ENCODE measurements around the gene IFI27L2. TPM values are rescaled to one million over a fixed set of nuclear protein-coding genes. Genes with fewer than 3 reads are reported as not detected.

IFI27L2 gene
- total RNA-seq, 1 experiment from 2014 or later: 28.6 TPM

DNA sequence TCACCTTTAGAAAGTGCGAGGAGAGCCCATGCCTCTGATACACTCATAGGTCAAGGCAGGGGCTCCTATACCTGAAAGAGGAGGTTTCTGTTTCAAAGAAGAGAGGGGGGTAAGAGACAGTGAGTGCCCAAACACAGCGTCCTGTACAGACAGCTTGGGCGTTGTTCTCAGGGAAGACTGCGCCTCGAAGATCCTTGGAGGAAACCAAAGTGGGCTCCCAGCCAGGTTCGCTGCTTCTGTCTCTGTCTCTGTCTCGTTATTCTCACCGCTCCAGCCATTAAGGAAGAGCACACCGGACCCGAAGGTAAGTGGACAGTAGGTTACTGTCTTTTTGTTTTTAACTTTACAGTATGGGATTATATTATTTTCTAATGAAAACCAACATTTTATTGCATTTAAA is 24.7 kb downstream of the IFI27L2 start:
- Histone ChIP-seq H3K27me3 (ENCODE audit: insufficient read depth, low read length) (no peaks in the 10 kb centered on the region), H4K20me1 (ENCODE audit: control insufficient read depth, insufficient read depth, insufficient read length) (no peaks in the 10 kb centered on the region), H3K14ac (ENCODE audit: insufficient read depth, low read length) (no peak overlapping the region), H3K56ac (ENCODE audit: insufficient read length, low read depth, low read length) (no peak overlapping the region), H3K27ac (ENCODE audit: insufficient read length, low read depth, low read length) (no peak overlapping the region), H2BK15ac (ENCODE audit: low read depth, low read length) (no peak overlapping the region), H3K23ac (ENCODE audit: insufficient read length, low read depth, low read length) (no peak overlapping the region), H3K79me2 (ENCODE audit: insufficient read depth, low read length) (no peaks in the 10 kb centered on the region), H3K9me3 (ENCODE audit: control insufficient read depth, low read depth, low read length) (no peaks in the 10 kb centered on the region), H4K5ac (ENCODE audit: insufficient read length, low read depth, low read length) (no peak overlapping the region), H2AK5ac (ENCODE audit: insufficient read length, low read length) (no peak overlapping the region), H3K4me2 (ENCODE audit: insufficient read depth, insufficient read length, low read length) (no peak overlapping the region), H3K18ac (ENCODE audit: insufficient read length, low read depth, low read length) (no peak overlapping the region), H3K4me1 (ENCODE audit: insufficient read depth, low read length) (no peaks in the 10 kb centered on the region), H3K79me1 (ENCODE audit: insufficient read depth, low read depth, low read length, poor library complexity, severe bottlenecking) (no peaks in the 10 kb centered on the region), H3K9ac (ENCODE audit: extremely low read depth, insufficient read length, low read length) (no peak overlapping the region), H2BK12ac (ENCODE audit: insufficient read length, low read depth, low read length) (no peak overlapping the region), H4K8ac (replicated peaks; ENCODE audit: insufficient read length, low read depth, low read length) (no peak overlapping the region), H4K91ac (ENCODE audit: insufficient read length, low read depth, low read length) (no peak overlapping the region), H2AFZ (ENCODE audit: low read length) (no peak overlapping the region), H3K4ac (ENCODE audit: low read depth, low read length) (no peak overlapping the region), H3K23me2 (ENCODE audit: insufficient read length, low read depth, low read length, poor library complexity, severe bottlenecking) (no peaks in the 10 kb centered on the region), H3T11ph (ENCODE audit: low read length) (no peak overlapping the region), H2BK20ac (ENCODE audit: low read depth, low read length, poor library complexity, severe bottlenecking) (no peak overlapping the region), H2BK5ac (ENCODE audit: insufficient read length, low read length) (no peak overlapping the region), H2BK120ac (ENCODE audit: low read depth, low read length, poor library complexity, severe bottlenecking) (no peak overlapping the region)
- TF ChIP-seq, protein P1, sequence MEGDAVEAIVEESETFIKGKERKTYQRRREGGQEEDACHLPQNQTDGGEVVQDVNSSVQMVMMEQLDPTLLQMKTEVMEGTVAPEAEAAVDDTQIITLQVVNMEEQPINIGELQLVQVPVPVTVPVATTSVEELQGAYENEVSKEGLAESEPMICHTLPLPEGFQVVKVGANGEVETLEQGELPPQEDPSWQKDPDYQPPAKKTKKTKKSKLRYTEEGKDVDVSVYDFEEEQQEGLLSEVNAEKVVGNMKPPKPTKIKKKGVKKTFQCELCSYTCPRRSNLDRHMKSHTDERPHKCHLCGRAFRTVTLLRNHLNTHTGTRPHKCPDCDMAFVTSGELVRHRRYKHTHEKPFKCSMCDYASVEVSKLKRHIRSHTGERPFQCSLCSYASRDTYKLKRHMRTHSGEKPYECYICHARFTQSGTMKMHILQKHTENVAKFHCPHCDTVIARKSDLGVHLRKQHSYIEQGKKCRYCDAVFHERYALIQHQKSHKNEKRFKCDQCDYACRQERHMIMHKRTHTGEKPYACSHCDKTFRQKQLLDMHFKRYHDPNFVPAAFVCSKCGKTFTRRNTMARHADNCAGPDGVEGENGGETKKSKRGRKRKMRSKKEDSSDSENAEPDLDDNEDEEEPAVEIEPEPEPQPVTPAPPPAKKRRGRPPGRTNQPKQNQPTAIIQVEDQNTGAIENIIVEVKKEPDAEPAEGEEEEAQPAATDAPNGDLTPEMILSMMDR (conservative IDR thresholded peaks at IDR 0.05): no peak
- Mint-ChIP-seq H3K27ac (no peak overlapping the region), H3K4me3 (no peak overlapping the region), H3K9me3 (no peaks in the 10 kb centered on the region; a peak in 1 of 5 replicates), H3K4me1 (peaks cover 4 to 9% of the 10 kb centered on the region in 2 experiments), H3K36me3 (ENCODE audit: insufficient read depth in 1 of 3, low read depth in 3 of 3) (no peaks in the 10 kb centered on the region), H3K27me3 (ENCODE audit: low read depth) (no peaks in the 10 kb centered on the region)
- DNase-seq: no peak
- no CpG with 5 or more reads among the region's 10 CpGs for WGBS (ENCODE audit: extremely low coverage, insufficient read length, low lambda C conversion rate)
